H9 (cell line): Measurements from ENCODE around the gene RAB11FIP4. TPM values are rescaled to one million over a fixed set of nuclear protein-coding genes. Genes with fewer than 3 reads are reported as not detected.

Experiments used
- DNase-seq: peaks from one replicate; pipeline ENCODE4 v3.0.0-alpha.2; 2017
- H2AFZ ChIP-seq: one replicate; pipeline ENCODE4 v1.6.1; 2013; ENCODE audit warnings: mild to moderate bottlenecking, low read length, control low read depth, moderate library complexity
- H2AK5ac ChIP-seq: 2 replicates; pipeline ENCODE4 v1.6.1; 2013; ENCODE audit warnings: low read length, control low read depth, mixed read lengths; ENCODE audit not compliant: insufficient read length
- H2BK120ac ChIP-seq: one replicate; pipeline ENCODE4 v1.6.1; 2013; ENCODE audit warnings: low read depth, mild to moderate bottlenecking, low read length, control low read depth, inconsistent platforms; ENCODE audit not compliant: poor library complexity, severe bottlenecking
- H2BK12ac ChIP-seq: 2 replicates; pipeline ENCODE4 v1.6.1; 2013; ENCODE audit warnings: low read length, control low read depth, mixed read lengths, low read depth; ENCODE audit not compliant: insufficient read length
- H2BK15ac ChIP-seq: 2 replicates; pipeline ENCODE4 v1.6.1; 2013; ENCODE audit warnings: low read depth, low read length, control low read depth
- H2BK20ac ChIP-seq: one replicate; pipeline ENCODE4 v1.6.1; 2013; ENCODE audit warnings: low read depth, mild to moderate bottlenecking, low read length, control low read depth, inconsistent platforms; ENCODE audit not compliant: poor library complexity, severe bottlenecking
- H2BK5ac ChIP-seq: 2 replicates; pipeline ENCODE4 v1.6.1; 2013; ENCODE audit warnings: low read length, control low read depth, mixed read lengths; ENCODE audit not compliant: insufficient read length
- H3K14ac ChIP-seq: 2 replicates; pipeline ENCODE4 v1.6.1; 2013; ENCODE audit warnings: low read length, control low read depth; ENCODE audit not compliant: insufficient read depth
- H3K18ac ChIP-seq: 2 replicates; pipeline ENCODE4 v1.6.1; 2013; ENCODE audit warnings: low read depth, mild to moderate bottlenecking, mixed read lengths, low read length, control low read depth; ENCODE audit not compliant: insufficient read length
- H3K23ac ChIP-seq: 2 replicates; pipeline ENCODE4 v1.6.1; 2013; ENCODE audit warnings: low read length, control low read depth, mixed read lengths, low read depth; ENCODE audit not compliant: insufficient read length
- H3K23me2 ChIP-seq: 2 replicates; pipeline ENCODE4 v1.6.1; 2013; ENCODE audit warnings: low read depth, mild to moderate bottlenecking, mixed read lengths, low read length, control low read depth; ENCODE audit not compliant: insufficient read length, poor library complexity, severe bottlenecking
- H3K27ac ChIP-seq: 2 replicates; pipeline ENCODE4 v1.5.1; 2013; ENCODE audit warnings: low read length, control low read depth, mixed read lengths, low read depth; ENCODE audit not compliant: insufficient read length
- H3K27me3 ChIP-seq: 2 replicates; pipeline ENCODE4 v1.6.1; 2013; ENCODE audit warnings: low read length, control low read depth, inconsistent platforms; ENCODE audit not compliant: insufficient read depth
- H3K4ac ChIP-seq: 2 replicates; pipeline ENCODE4 v1.6.1; 2013; ENCODE audit warnings: low read depth, mild to moderate bottlenecking, control low read depth, inconsistent platforms, low read length, moderate library complexity
- H3K4me1 ChIP-seq: 2 replicates; pipeline ENCODE4 v1.6.1; 2013; ENCODE audit warnings: low read length, control low read depth, inconsistent platforms; ENCODE audit not compliant: insufficient read depth
- H3K4me2 ChIP-seq: 2 replicates; pipeline ENCODE4 v1.6.1; 2013; ENCODE audit warnings: low read length, control low read depth, mixed read lengths; ENCODE audit not compliant: insufficient read length, insufficient read depth
- H3K56ac ChIP-seq: 2 replicates; pipeline ENCODE4 v1.6.1; 2013; ENCODE audit warnings: low read depth, mild to moderate bottlenecking, mixed read lengths, low read length, control low read depth; ENCODE audit not compliant: insufficient read length
- H3K79me1 ChIP-seq: 2 replicates; pipeline ENCODE4 v1.6.1; 2013; ENCODE audit warnings: low read depth, mild to moderate bottlenecking, moderate library complexity, low read length, control low read depth, inconsistent platforms; ENCODE audit not compliant: insufficient read depth, poor library complexity, severe bottlenecking
- H3K79me2 ChIP-seq: 2 replicates; pipeline ENCODE4 v1.6.1; 2013; ENCODE audit warnings: low read length, control low read depth, inconsistent platforms; ENCODE audit not compliant: insufficient read depth
- H3K9ac ChIP-seq: 2 replicates; pipeline ENCODE4 v1.6.1; 2013; ENCODE audit warnings: low read length, control low read depth, mixed read lengths; ENCODE audit not compliant: insufficient read length; ENCODE audit errors: extremely low read depth
- H3K9me3 ChIP-seq: one replicate; pipeline ENCODE4 v1.6.1; 2013; ENCODE audit warnings: low read depth, low read length, inconsistent platforms; ENCODE audit not compliant: control insufficient read depth
- H3T11ph ChIP-seq: one replicate; pipeline ENCODE4 v1.6.1; 2013; ENCODE audit warnings: mild to moderate bottlenecking, low read length, control low read depth, inconsistent platforms
- H4K20me1 ChIP-seq: one replicate; pipeline ENCODE4 v1.6.1; 2013; ENCODE audit not compliant: control insufficient read depth, insufficient read length, insufficient read depth
- H4K5ac ChIP-seq: 2 replicates; pipeline ENCODE4 v1.6.1; 2013; ENCODE audit warnings: low read depth, mild to moderate bottlenecking, mixed read lengths, low read length, control low read depth; ENCODE audit not compliant: insufficient read length
- H4K8ac ChIP-seq: replicated peaks from 2 replicates; pipeline ENCODE4 v1.6.1; 2013; ENCODE audit warnings: low read length, control low read depth, mixed read lengths, low read depth; ENCODE audit not compliant: insufficient read length
- H4K91ac ChIP-seq: 2 replicates; pipeline ENCODE4 v1.6.1; 2013; ENCODE audit warnings: low read depth, mild to moderate bottlenecking, moderate library complexity, mixed read lengths, low read length, control low read depth; ENCODE audit not compliant: insufficient read length
- H3K27ac Mint-ChIP-seq, 3 experiments: 2 replicates in 2 of 3; 3 replicates in 1 of 3; pipeline ENCODE4 v1.8.0; 2020 to 2021; ENCODE audit warnings: mixed read lengths in 3 of 3, mild to moderate bottlenecking in 1 of 3, moderate library complexity in 1 of 3
- H3K27me3 Mint-ChIP-seq: 2 replicates; pipeline ENCODE4 v1.8.0; 2021; ENCODE audit warnings: low read depth, mild to moderate bottlenecking, moderate library complexity, mixed read lengths
- H3K36me3 Mint-ChIP-seq, 3 experiments: 2 replicates in 2 of 3; 3 replicates in 1 of 3; pipeline ENCODE4 v1.8.0; 2020 to 2021; ENCODE audit warnings: low read depth in 3 of 3, mixed read lengths in 3 of 3; ENCODE audit not compliant: insufficient read depth in 1 of 3
- H3K4me1 Mint-ChIP-seq, 2 experiments: 2 replicates each; pipeline ENCODE4 v1.8.0; 2020; ENCODE audit warnings: mixed read lengths in 2 of 2
- H3K4me3 Mint-ChIP-seq, 2 experiments: 2 replicates in 1 of 2; 3 replicates in 1 of 2; pipeline ENCODE4 v1.8.0; 2020 to 2021; ENCODE audit warnings: mild to moderate bottlenecking in 2 of 2, mixed read lengths in 2 of 2, moderate library complexity in 1 of 2
- H3K9me3 Mint-ChIP-seq, 2 experiments: 2 replicates in 1 of 2; 3 replicates in 1 of 2; pipeline ENCODE4 v1.8.0; 2020; ENCODE audit warnings: mild to moderate bottlenecking in 2 of 2, mixed read lengths in 2 of 2, moderate library complexity in 1 of 2
- CTCF ChIP-seq: fragments of 200-600 bp; sonication (generic); conservative IDR thresholded peaks from 3 replicates; pipeline ENCODE4 v1.8.0; 2021; ENCODE audit warnings: antibody characterized with exemption, mild to moderate bottlenecking
- WGBS: extraction: QIAGEN DNeasy Blood & Tissue Kit; methylation state at CpG from one replicate; pipeline ENCODE4 v1.1.7; 2013; ENCODE audit warnings: missing lambda C conversion rate, low lambda C conversion rate, mixed read lengths; ENCODE audit not compliant: insufficient read length; ENCODE audit errors: extremely low coverage; 5-methylcytosine and 5-hydroxymethylcytosine counted together
- total RNA-seq: library from RNA; stranded (reverse); gene quantifications from 2 replicates; pipeline ENCODE4 v1.2.1, GENCODE V29; 2021

The RAB11FIP4 gene
- total RNA-seq, 1 experiment from 2014 or later: 25.7 TPM

- H2BK5ac ChIP-seq: no peak overlapping the region
- no peaks in the 10 kb centered on the region for H3K79me1 ChIP-seq
- no peak overlapping the region for H2BK15ac ChIP-seq
- no peak overlapping the region for H3K27ac ChIP-seq
- no peak overlapping the region for H4K91ac ChIP-seq
- no peak overlapping the region for H2AK5ac ChIP-seq
- H3K23me2 ChIP-seq: peaks cover 7% of the 10 kb centered on the region
- H3K14ac ChIP-seq: no peak overlapping the region
- no peak overlapping the region for H3K4ac ChIP-seq
- no peaks in the 10 kb centered on the region for H3K27me3 ChIP-seq
- H3K4me2 ChIP-seq: peak overlapping the region; percentile 43
- Mint-ChIP-seq H3K36me3 (peaks cover 0 to 2% (median 0%) of the 10 kb centered on the region in 3 experiments; a peak in 2 of 7 replicates), H3K4me3 (peak overlapping the region; percentile 81 to 92), H3K4me1 (peaks cover 2 to 10% of the 10 kb centered on the region in 2 experiments; a peak in 1 of 4 replicates), H3K27me3 (peaks cover 56% of the 10 kb centered on the region), H3K9me3 (no peaks in the 10 kb centered on the region; a peak in 2 of 5 replicates), H3K27ac (no peak overlapping the region)
- H4K5ac ChIP-seq: no peak overlapping the region
- no peak for TF ChIP-seq CTCF
- H3K9ac ChIP-seq: no peak overlapping the region
- no peaks in the 10 kb centered on the region for H3K9me3 ChIP-seq
- H3T11ph ChIP-seq: no peak overlapping the region
- DNase-seq: no peak
- H2BK120ac ChIP-seq: no peak overlapping the region
- H3K23ac ChIP-seq: no peak overlapping the region
- H2BK12ac ChIP-seq: no peak overlapping the region
- H2AFZ ChIP-seq: no peak overlapping the region
- no peak overlapping the region for H2BK20ac ChIP-seq
- H3K4me1 ChIP-seq: 0 out of 2 replicates have a peak, but pooled peaks cover 2% of the 10 kb centered on the region
- H3K18ac ChIP-seq: no peak overlapping the region
- no peaks in the 10 kb centered on the region for H4K20me1 ChIP-seq
- H4K8ac ChIP-seq: no peak overlapping the region
- H3K56ac ChIP-seq: no peak overlapping the region
- no CpG with 5 or more reads among the region's 17 CpGs for WGBS
- H3K79me2 ChIP-seq: no peaks in the 10 kb centered on the region
Measured at GRCh38 chr17:31550389-31551056, 159.0 kb downstream of the RAB11FIP4 start.
